ENCODE results near the gene PARD3.
"Not testable (repeated sequence)": the region's sequence is repeated elsewhere in the genome, so short reads cannot be mapped to it uniquely, and the experiment has no call there.

The PARD3 gene

DNA sequence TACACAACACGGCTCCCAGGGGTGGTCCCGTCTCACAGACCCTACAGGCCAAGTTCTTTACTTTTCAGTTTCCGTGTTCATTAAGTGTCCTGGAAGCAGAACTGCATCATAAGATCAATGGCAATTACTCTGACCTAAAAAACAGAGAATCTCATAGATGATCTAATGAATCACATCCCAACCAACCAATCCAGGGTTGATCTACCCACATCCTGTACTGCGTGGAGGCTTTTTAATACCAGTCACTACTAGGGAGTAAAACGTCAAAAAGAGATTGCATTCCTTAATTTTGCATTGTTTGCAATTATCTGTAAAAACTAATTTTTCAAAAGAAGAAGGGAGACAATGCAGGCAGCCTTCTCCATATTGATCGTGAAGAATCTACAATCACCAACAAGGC lies 72.6 kb downstream of the PARD3 start:
- DNase-seq (ENCODE audit: low spot score), result no peak

DNA sequence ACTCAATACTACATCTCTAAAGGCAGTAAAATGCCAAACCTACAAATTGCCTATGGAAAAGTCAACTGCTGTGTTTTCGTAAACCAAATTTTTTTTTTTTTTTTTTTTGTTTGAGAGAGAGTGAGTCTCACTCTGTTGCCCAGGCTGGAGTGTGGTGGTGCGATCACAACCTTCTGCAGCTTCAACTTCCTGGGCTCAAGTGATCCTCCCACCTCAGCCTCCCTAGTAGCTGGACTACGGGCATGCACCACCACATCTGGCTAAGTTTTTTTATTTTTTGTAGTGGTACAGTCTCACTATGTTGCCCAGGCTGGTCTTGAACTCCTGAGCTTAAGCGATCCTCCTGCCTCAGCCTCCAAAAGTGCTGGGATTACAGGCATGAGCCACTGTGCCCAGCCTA lies 74.0 kb downstream of the PARD3 start:
- not testable (repeated sequence) for DNase-seq (ENCODE audit: low spot score)

DNA sequence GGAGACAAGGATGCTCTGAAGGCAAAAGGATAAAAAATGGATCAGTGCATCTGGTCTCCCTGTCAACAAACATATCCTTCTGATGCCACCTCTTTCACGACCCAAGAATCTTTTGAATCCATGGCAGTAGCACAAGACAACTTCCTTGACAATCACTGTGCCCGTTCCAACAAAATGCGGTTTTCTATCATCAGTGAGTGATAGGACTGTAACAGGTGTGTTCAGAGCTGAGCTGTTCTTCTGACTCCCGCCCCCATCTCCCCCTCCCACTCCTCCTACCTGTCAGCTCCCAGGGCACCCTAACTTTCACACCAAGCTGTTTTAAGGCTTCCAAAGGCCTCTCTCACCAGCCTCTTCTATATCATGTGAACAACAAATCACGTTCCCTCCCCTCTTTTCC lies 74.8 kb downstream of the PARD3 start:
- DNase-seq (ENCODE audit: low spot score), result no peak

DNA sequence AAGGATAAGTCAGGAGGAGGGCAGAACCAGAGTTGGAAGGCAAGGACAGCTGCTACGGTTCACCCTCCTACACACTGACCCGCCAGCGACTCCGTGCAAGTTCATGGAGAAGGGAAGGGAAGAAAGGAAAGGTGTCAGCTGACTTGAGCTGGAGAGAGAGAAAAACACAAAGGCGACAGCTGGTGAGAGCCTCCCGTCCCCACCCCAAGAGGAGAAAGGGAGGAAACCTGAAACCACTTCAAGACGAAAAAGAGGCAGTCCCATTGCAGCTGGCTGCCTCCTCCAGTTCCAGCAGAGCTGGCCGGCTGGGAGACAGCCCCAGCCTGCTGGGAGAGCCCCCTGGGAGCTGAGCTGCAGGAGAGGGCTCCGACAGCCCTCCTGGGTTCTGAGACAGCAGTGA lies 75.2 kb downstream of the PARD3 start:
- DNase-seq (ENCODE audit: low spot score), result no peak

DNA sequence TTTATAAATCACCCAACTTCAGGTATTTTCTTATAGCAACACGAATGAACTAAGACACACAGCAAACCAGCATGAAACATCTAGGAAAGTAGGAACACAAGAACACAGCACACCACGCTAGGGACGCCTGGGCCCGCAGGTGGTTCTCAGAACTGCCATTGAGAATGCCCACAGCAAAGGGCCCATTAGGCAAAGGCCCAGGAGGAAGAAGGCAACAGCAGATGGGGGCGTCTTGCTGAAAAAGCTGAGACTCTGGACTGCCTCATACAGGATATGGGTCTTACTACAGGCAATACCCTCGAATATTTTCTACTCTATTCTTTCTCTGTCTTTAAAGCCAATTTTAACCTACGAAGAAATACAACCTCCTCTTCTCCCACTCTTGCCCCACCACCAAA lies 77.3 kb downstream of the PARD3 start:
- no peak for DNase-seq (ENCODE audit: low spot score)

DNA sequence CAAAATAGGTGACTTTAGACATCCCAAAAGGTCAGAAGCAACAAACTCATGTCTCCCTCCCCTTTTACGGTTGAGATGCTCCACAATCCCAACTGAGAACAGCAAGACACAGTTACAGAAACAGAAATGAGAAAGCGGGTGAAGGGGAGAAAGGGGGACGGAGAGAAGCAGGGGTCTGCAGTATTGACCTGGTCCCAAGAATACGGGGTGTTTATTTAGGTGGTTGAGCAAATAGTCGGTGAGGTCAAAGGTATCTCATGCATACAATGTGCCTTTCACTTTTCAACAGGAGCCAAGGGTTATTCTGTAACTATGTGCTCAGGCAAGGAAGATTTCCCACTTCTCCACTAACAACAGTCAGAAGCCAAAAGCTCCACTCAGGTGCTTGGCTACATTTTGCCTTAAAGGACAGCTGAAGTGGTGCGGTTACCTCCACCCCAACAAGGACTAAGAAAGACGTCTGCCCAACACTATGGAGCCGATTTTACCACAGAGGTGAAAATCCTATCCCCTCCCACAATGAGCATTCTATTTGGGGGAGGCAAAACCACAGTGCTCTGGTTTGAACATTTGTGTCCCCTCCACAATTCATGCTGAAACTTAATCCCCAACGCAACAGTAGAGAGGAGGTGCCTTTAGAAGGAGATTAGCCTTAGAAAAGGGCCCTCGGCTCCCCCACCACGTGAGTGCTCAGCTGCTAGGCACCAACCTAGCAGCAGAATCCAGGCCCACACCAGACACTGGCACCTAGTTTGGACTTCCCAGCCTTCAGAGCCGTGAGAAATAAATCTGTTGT lies 77.9 kb downstream of the PARD3 start:
- no peak for DNase-seq (ENCODE audit: low spot score)

DNA sequence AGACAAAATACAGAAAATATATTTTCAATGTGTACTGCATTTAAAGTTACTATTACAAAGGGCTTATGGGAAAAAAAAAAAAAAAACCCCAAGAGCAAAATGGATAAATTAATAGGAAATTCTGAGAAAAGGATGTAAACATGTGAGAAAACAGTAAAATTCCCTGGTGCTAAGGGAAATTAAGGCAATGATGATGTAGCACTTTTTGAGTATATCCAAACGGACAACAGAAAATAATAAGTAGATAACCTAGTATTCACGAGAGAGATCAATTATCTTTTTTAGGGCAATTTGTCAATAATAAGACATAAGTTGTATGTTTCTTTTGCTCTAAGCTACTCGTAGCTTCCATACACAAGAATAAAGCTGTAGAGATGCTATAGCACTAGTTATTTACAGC lies 80.2 kb downstream of the PARD3 start:
- DNase-seq (ENCODE audit: low spot score), result no peak

DNA sequence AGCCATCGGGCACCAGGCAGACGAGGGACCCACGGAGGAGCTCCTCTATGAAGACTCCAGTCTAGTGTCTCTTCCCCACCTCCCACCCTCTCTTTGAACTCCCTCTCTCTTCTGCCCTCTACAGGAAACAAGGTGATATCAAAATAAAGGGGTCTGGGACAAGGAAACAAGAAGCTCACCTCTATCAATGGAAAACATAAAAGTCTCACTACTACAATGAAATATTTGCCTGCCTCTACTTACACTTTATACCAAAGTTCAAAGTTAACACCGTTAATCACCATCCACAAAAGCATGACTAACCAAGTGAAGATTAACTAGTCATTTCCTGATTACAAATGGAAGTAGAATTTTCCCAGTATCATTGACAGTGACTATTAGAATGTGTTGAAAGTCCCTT lies 82.2 kb downstream of the PARD3 start:
- peak; percentile 90 for DNase-seq (ENCODE audit: low spot score)

DNA sequence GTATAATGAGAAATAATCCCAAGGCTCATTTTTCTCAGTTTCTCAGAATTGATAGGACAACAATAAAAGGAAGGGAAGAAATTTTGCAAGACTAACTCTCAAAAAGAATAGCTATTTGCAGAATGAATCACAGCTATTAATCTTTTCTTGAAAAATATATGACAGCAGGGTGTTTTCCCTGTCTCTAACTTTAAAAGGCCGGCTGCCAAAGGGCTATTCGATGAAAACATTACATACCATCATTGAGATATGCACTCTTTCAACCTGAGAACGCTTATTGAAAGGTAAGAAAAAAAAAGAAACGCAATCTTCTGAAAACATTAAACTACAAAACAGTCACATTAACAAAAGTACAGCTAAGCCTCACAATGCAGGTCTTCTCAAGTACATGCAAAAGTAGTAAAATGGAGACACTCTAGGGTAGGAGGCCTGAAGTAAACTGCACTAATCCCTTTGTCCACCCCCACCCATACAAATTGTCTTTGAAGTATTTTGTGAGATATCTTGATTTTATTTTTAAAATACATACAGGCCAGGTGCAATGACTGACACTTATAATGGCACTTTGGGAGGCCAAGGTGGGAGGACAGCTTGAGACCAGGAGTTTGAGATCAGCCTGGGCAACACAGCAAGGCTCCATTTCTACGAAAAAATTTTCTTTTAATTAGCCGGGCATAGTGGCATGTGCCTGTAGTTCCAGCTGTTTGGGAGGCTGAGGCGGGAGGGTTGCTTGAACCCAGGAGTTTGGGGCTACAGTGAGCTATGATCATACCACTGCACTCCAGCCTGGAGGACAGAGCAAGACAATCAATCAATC lies 83.0 kb downstream of the PARD3 start:
- no peak for DNase-seq (ENCODE audit: low spot score)

DNA sequence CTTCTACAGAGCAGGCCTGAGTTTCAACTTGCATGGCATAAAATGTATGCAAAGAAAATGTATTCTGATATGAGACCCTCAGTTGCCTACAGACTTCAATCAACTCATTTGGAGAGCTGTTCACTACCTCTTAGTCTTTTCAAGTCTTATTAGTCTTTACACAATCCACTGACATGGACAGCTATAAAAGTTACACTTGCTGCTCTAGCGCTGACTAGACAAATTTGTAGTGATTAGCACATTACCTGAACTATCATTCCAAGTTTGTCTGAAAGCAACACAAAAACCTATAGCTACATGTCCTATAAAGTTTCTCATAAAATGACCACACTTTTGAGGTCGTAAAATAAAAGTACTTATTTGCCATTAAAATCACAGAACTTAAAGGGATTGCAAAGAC lies 83.9 kb downstream of the PARD3 start:
- no peak for DNase-seq (ENCODE audit: low spot score)

DNA sequence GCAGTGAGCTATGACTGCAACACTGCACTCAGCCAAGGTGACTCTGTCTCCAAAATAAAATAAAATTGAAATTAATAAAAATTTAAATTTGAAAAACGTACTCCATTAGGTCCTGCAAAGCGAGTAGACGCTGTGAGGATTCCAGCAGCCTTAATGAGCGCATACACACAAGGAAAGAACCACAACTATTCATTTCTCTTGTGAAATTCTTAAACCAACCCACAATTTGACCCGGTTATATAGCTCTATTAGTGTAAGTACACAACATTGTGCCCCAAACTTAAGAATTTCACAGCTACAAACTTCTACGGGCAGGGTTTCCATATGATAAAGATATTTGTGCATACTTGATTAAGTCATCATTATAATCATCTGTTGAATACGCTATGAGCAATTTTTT lies 84.4 kb downstream of the PARD3 start:
- no peak for DNase-seq (ENCODE audit: low spot score)

DNA sequence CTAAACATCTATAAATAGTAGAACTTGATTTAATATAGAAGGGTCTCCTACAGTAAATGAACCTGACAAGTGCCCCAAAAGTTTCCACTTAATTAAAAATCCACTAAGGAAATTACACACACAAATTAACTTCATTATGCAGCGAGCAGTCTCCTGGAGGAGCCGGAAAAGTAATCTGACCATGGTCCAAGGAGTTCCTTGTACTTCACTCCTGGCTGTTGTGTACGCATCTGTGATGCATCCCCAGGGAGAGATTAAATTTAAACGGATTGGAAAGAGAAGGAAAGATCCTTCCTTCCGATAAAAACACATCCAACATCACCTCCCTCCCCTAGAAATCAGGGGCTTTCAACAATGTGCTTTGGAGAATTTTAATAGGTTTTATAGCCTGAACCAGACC lies 85.5 kb downstream of the PARD3 start:
- DNase-seq (ENCODE audit: low spot score), result no peak

DNA sequence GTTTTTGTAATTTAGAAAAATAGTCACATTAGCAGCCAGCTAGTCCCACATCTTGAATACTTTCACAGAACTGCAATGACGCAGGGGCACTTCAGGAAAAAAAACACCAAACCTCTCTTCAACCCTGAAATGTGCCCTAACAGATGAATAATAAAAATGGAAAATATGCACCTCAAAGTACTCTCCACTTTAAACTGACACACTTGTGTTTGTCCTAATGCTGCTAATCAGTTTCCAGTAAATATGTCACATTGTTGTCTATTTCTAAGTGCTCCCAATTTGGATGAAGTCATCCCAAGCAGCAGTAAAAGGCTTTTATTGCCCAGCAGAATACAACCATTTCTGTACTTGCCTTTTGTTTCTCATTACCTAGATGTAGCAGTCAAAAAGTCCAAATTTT lies 86.7 kb downstream of the PARD3 start:
- DNase-seq (ENCODE audit: low spot score), result no peak

DNA sequence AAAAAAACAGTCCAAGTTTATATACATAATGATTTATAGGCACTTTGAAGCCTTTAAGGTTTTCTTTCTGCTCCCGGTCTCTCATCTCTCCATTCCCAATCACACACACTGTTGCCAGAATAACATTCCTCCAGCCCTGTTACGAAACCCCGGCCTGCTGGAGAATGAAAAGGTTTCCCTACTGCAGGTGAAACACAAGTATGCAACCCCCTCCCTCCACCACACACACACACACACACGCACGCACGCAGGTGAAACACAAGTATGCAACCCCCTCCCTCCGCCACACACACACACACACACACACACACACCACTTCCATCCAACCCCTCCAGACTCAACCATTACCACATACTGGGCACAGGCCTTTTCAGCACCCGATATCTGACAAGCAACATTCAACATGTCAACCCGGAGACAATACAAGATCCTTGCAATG lies 87.5 kb downstream of the PARD3 start:
- DNase-seq (ENCODE audit: low spot score), result no peak

DNA sequence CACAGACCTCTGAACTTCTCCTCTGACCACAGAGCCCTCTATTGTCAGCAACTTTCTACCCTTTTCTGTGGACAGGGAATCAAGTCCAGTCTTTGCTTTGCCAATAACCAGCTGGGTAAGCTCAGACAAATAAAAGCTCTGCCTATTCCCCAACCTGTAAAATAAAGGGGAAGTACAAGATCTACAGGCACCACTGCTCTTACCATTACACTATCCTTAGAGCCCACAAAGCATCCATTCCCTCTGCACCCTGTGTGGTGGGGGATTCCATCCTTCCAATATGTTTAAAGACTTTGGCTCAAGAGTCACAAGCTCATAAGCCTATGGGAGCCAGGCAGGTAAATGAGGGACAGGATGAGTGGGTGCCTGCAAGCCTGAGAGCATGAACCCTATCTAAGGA lies 88.2 kb downstream of the PARD3 start:
- DNase-seq (ENCODE audit: low spot score), result no peak

DNA sequence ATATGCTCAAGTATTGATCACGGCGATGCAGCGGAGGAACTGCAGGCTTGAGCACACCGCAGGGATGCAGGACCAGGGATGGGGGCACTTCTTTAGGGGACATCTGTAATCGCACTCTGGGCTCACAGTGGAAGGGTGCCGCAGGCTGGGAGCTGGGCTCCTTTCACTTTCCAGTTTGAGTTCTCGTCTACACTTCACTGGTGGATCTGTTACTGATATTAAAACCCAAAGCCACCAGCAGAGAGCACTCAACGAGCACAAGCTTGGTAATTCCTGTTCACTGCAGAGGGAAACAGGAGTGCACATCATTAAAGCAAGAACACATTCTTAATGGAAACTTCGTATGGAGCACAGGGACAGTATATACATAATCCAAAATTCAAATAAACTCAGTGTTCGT lies 91.3 kb downstream of the PARD3 start:
- peak; percentile 21 for DNase-seq (ENCODE audit: low spot score)

DNA sequence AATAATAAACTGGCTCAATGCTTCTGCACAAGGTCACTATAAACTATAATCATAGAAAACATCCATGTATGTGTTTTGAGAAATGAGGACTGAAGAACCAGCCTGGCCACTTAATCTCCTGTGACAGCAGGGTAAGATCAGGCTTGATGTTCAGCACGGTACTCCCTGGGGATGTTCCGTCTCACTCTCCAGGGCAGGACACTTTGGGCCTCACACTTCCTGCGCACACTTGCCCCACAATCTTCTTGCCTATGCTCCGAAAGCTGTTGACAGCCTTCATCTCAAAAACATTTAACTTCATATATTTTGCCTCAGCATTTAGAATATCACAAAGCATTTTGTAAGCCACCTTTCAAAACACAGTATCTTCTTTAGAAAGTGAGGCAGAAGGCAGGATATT lies 92.7 kb downstream of the PARD3 start:
- no peak for DNase-seq (ENCODE audit: low spot score)

DNA sequence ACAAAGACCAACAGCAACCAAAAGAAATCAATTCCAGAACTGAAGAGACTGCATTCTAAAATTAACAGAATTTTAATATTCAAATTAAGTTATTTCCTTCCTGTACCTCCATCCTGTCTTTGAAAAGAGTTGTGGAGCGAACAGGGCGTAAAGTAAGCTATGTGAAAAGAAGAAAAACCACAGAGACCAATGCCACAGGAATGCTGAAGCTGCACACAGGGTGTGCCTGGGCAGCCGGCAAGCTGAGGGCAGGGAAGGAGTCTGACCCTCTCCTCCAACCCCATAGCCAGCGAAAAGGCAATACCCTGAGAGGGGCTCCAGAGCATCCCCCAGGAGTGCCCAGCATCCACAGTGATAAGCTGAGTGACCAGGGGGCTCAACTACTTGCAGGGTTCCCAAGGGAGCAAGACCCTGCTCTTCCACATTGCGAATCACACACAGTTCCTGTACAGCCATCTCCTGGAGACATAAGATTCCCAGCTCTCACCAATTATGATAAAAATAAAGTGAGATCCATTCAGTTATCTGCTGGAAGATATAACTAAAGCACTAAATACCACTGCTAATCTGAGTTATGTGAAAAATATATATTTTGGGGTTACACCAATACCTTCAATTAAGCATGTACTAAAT lies 93.8 kb downstream of the PARD3 start:
- no peak for DNase-seq (ENCODE audit: low spot score)

DNA sequence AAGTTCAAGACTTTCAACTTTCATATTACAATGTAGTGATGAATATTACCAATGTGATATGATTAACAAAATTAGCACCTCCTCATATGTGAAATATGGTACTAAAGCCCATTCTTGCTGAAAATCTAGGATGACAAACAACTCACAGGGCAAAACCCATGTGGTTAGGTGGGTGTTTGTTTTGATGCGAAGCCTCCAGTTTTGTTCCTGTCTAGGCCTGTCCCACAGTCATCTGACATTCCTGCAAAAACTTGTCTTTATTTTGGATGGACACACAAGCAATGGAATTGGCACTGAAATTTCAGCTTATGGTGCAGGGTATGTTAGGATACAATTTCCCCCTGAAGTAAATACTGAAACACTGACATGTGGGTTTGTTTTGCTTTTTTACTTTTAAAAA lies 95.3 kb downstream of the PARD3 start:
- DNase-seq (ENCODE audit: low spot score), result no peak

DNA sequence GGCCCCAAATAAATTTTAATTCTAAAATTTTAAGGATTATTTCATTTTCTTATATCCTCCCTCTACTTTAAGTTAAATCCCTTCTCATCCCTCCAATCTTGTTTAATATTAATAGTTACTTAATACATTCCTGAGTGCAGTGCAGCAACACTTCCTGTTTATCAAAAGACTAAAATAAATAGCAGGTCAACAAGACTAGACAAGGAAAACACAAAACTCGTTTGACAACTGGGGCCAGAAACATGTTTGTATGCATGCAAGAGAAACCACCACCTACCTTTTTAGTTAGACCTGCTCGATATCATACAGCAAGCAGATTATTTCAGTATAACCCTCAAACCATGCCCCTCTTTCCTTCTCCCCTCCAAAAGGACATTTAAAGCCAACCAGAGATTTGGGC lies 95.8 kb downstream of the PARD3 start:
- no peak for DNase-seq (ENCODE audit: low spot score)

DNA sequence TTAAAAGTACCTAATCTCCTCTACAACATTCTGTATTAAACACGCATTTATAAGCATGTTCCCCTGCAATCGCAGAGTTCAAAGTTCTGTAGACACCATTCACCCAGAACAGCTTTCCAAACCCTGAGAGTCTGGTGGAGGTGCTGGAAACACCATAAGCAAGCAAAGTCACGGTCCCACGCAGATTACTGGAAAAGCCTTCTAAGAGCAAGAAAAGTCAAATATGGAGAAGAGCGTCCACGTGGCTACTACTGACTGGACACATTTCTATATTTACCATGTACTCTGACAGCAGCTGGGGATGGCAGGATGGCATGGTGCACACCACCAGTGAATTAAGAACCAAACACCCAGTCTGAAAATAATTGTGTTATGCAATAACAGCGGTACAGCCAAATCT lies 97.7 kb downstream of the PARD3 start:
- no peak for DNase-seq (ENCODE audit: low spot score)

DNA sequence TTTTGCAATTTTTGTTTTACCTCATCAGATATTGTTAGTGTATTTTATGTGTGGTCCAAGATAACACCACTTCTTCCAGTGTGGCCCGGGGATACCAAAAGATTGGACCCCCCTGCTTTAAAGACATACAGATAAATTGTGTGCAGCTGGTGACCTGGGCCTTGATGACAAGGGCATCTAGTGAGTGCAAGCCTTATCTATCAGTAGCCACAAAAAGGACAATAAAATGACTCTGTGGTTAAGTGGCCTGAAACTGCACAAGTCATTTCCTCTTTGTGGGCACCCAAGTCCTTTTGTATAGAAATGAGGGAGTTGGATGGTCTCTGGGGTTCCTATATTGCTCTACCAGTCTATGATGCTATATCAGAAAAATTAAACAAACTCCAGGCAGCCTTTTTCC lies 98.1 kb downstream of the PARD3 start:
- no peak for DNase-seq (ENCODE audit: low spot score)

DNA sequence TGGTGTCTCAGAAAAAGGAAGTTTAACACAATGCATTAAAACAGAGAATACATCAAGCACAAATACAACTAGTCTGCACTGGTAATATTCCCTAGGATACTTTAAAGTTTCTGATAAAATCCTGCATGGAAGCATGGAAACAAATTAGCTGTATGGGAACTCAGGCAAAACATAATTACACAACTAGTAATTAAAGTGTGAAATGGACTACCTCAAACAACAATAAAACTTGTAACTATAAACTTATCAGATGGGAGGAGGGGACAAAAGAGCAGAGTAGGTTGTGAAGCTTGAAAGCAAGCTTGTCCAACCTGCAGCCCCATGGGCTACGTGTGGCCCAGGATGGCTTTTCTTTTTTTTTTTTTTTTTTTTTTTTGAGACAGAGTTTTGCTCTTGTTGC lies 98.9 kb downstream of the PARD3 start:
- DNase-seq (ENCODE audit: low spot score), result no peak

Data from RKO (cell line).